ENCODE data around the gene E2F6. TPM values are rescaled to one million over a fixed set of nuclear protein-coding genes. Genes with fewer than 3 reads are reported as not detected.

The E2F6 gene
- total and polyA plus RNA-seq, 2 of the 13 experiments (the other 11 are each of a cell fraction or from before 2014, with no cell fraction given): 27.3 to 36.0 TPM

DNA sequence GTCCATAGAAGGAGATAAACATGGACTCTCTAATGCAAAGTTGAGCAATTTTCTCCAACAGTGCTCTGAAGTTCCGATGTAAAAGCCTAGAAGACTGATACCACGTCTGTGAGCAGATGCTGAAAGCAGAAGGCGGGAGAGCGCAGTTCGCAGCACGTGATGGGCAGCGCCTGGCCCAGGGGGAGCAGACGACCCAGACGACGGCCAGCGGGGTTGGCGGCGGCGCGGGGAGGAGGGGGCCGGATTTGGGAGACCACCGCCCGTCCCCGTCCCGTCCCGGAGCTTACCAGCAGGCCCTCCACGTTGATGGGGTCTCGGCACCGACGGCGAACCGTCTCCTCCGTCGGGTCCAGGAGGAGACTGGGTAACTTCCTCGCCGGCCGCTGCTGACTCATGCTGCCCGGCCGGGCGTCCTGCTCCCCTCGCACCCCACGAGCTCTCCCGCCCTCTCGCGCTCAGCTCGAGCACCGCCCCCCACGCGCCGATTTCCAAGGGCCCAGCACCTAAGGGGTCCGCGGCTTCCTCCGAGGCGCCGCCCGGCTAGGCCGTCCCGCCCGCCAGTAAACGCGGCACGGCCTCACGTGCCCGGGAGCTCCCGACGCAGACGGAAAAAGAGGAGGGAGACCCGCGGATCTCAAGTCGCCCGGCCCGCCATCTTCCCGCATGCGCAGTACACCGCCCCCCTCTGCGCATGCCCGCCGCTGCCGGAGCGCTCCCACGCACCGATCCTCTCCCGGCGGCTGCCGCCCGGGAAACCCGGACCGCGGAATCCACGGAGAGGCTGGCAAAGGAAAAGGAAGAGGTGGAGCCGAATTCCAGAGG, at the start of gene E2F6 (continued):
- peak; percentile 87 for TF ChIP-seq ZNF609 (CRISPR knock-in tag; IDR thresholded peaks at IDR 0.05; ENCODE audit: borderline replicate concordance)
- 0 out of 4 replicates have a peak, but pooled peaks of 1 of the 2 experiments have one; percentile 16 for TF ChIP-seq NR2F1 (CRISPR knock-in tag; IDR thresholded peaks at IDR 0.05)
- peak; percentile 84; the same call in 1 of the 2 replicates for TF ChIP-seq CC2D1A (CRISPR knock-in tag; IDR thresholded peaks at IDR 0.05)
- TF ChIP-seq ZSCAN22 (CRISPR knock-in tag; IDR thresholded peaks at IDR 0.05): no peak
- peak; percentile 99 for TF ChIP-seq ZNF777 (CRISPR knock-in tag; IDR thresholded peaks at IDR 0.05)
- TF ChIP-seq, protein P1, sequence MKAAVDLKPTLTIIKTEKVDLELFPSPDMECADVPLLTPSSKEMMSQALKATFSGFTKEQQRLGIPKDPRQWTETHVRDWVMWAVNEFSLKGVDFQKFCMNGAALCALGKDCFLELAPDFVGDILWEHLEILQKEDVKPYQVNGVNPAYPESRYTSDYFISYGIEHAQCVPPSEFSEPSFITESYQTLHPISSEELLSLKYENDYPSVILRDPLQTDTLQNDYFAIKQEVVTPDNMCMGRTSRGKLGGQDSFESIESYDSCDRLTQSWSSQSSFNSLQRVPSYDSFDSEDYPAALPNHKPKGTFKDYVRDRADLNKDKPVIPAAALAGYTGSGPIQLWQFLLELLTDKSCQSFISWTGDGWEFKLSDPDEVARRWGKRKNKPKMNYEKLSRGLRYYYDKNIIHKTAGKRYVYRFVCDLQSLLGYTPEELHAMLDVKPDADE (CRISPR knock-in tag; IDR thresholded peaks at IDR 0.05): peak; percentile 94
- peak; percentile 92 for TF ChIP-seq ISL2 (CRISPR knock-in tag; IDR thresholded peaks at IDR 0.05)
- TF ChIP-seq ZNF558 (CRISPR knock-in tag; IDR thresholded peaks at IDR 0.05; ENCODE audit: borderline replicate concordance): peak; percentile 99; the same call in 1 of the 2 replicates
- TF ChIP-seq ZMYM2 (CRISPR knock-in tag; IDR thresholded peaks at IDR 0.05): peak; percentile 98
- TF ChIP-seq NFYC (CRISPR knock-in tag; IDR thresholded peaks at IDR 0.05): peak; percentile 54; the same call in 1 of the 2 replicates
- peak; percentile 98 for TF ChIP-seq NCOA1 (CRISPR knock-in tag; IDR thresholded peaks at IDR 0.05)
- no peak for TF ChIP-seq ZC3H4 (CRISPR knock-in tag; IDR thresholded peaks at IDR 0.05; ENCODE audit: borderline replicate concordance)
- peak; percentile 78; the same call in 1 of the 2 replicates for TF ChIP-seq ZNF646 (CRISPR knock-in tag; IDR thresholded peaks at IDR 0.05)
- no peak for TF ChIP-seq SOX6 (IDR thresholded peaks at IDR 0.05)
- peak; percentile 85 for TF ChIP-seq SOX6 (CRISPR knock-in tag; IDR thresholded peaks at IDR 0.05)
- TF ChIP-seq HNRNPUL1 (IDR thresholded peaks at IDR 0.05; ENCODE audit: low read depth, low read length): no peak; the same call in 1 of the 2 replicates
- peak; percentile 89; the same call in 1 of the 2 replicates for TF ChIP-seq ZNF562 (CRISPR knock-in tag; IDR thresholded peaks at IDR 0.05; ENCODE audit: borderline replicate concordance)

Data from HepG2 (cell line).